Liver (tissue), 3 donors: ENCODE measurements around the gene EPS8.

Experiments used
- GABPA ChIP-seq, 2 donors: IDR thresholded peaks in 1 of 2; conservative IDR thresholded peaks in 1 of 2; 2 replicates each; pipeline ENCODE4 v1.6.1; 2016; ENCODE audit warnings: antibody characterized with exemption in 2 of 2, mild to moderate bottlenecking in 1 of 2, moderate library complexity in 1 of 2
- JUND ChIP-seq, 2 donors: IDR thresholded peaks; 2 replicates each; pipeline ENCODE4 v1.6.1; 2016; ENCODE audit warnings: antibody characterized with exemption in 2 of 2
- TAF1 ChIP-seq: conservative IDR thresholded peaks from 2 replicates; pipeline ENCODE4 v1.6.1; 2016; ENCODE audit warnings: antibody characterized with exemption, mild to moderate bottlenecking
- TF ChIP-seq, protein P1 (sequence below): IDR thresholded peaks from 2 replicates; pipeline ENCODE4 v1.6.1; 2016; ENCODE audit warnings: antibody characterized with exemption
- TF ChIP-seq, protein P2 (sequence below): fragments of 150-350 bp; IDR thresholded peaks from 2 replicates; pipeline ENCODE4 v1.5.1; 2017; ENCODE audit warnings: improper control_type of control experiment, low read depth, low read length; ENCODE audit not compliant: missing input control
- donor health status: healthy.
- donor health status: healthy.

DNA sequence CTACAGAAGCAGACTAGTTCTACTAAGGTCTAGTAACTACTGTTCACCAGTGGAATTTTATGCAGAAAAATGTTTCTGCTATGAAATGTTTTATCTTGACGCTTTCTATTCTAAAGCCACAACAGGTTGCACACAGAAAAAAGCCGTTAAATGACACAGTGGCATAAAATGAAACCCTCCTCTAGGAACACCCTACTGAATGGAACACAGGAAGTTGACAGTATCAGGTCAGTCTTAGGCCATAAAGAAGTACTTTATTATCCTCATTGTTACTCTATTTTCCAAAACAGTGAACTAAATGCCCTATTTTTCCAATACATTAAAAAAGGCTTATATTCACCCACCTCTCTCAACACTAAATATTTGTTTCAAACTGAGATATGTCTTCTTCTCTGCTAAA is 21.9 kb downstream of the EPS8 start:
- TF ChIP-seq, protein P1, sequence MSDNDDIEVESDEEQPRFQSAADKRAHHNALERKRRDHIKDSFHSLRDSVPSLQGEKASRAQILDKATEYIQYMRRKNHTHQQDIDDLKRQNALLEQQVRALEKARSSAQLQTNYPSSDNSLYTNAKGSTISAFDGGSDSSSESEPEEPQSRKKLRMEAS = no peak
- TF ChIP-seq, protein P2, sequence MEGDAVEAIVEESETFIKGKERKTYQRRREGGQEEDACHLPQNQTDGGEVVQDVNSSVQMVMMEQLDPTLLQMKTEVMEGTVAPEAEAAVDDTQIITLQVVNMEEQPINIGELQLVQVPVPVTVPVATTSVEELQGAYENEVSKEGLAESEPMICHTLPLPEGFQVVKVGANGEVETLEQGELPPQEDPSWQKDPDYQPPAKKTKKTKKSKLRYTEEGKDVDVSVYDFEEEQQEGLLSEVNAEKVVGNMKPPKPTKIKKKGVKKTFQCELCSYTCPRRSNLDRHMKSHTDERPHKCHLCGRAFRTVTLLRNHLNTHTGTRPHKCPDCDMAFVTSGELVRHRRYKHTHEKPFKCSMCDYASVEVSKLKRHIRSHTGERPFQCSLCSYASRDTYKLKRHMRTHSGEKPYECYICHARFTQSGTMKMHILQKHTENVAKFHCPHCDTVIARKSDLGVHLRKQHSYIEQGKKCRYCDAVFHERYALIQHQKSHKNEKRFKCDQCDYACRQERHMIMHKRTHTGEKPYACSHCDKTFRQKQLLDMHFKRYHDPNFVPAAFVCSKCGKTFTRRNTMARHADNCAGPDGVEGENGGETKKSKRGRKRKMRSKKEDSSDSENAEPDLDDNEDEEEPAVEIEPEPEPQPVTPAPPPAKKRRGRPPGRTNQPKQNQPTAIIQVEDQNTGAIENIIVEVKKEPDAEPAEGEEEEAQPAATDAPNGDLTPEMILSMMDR = no peak
- no peak for TF ChIP-seq JUND (IDR thresholded peaks at IDR 0.05)
- no peak for TF ChIP-seq TAF1
- TF ChIP-seq GABPA (IDR thresholded peaks at IDR 0.05 in 1 of 2, conservative IDR thresholded peaks at IDR 0.05 in 1 of 2) = no peak
